ENCODE measurements around the gene NDST1. TPM values are rescaled to one million over a fixed set of nuclear protein-coding genes. Genes with fewer than 3 reads are reported as not detected.

The NDST1 gene
- total RNA-seq, 1 experiment from 2014 or later, result 69.9 TPM

DNA sequence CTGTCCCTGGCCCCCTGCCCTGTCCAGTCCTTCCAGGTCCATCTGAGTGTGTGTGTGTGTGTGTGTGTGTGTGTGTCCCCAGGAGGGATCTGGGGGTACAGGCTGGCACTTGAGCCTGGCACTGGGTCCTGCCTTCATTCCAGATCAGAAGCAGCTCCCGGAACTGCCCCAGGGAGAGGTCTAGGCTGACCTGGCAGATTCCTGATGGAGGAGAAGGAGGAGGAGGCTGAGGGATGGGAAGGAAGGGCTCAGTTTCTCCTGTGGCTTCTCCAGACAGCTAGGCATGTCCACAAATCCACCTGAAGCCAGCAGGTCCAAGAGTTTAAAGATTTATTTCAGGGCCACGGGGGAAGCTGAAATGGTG is 328 bp downstream of the NDST1 start (continued):
- TF ChIP-seq, protein P1, sequence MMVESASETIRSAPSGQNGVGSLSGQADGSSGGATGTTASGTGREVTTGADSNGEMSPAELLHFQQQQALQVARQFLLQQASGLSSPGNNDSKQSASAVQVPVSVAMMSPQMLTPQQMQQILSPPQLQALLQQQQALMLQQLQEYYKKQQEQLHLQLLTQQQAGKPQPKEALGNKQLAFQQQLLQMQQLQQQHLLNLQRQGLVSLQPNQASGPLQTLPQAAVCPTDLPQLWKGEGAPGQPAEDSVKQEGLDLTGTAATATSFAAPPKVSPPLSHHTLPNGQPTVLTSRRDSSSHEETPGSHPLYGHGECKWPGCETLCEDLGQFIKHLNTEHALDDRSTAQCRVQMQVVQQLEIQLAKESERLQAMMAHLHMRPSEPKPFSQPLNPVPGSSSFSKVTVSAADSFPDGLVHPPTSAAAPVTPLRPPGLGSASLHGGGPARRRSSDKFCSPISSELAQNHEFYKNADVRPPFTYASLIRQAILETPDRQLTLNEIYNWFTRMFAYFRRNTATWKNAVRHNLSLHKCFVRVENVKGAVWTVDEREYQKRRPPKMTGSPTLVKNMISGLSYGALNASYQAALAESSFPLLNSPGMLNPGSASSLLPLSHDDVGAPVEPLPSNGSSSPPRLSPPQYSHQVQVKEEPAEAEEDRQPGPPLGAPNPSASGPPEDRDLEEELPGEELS (CRISPR knock-in tag; IDR thresholded peaks at IDR 0.05), result no peak
- TF ChIP-seq NFE2L1 (CRISPR knock-in tag; IDR thresholded peaks at IDR 0.05) (no peak), FOXJ3 (CRISPR knock-in tag; IDR thresholded peaks at IDR 0.05; ENCODE audit: borderline replicate concordance) (no peak), KAT7 (CRISPR knock-in tag; IDR thresholded peaks at IDR 0.05; ENCODE audit: borderline replicate concordance) (no peak), GRHL2 (CRISPR knock-in tag; IDR thresholded peaks at IDR 0.05; ENCODE audit: insufficient replicate concordance, severe bottlenecking) (no peak)

DNA sequence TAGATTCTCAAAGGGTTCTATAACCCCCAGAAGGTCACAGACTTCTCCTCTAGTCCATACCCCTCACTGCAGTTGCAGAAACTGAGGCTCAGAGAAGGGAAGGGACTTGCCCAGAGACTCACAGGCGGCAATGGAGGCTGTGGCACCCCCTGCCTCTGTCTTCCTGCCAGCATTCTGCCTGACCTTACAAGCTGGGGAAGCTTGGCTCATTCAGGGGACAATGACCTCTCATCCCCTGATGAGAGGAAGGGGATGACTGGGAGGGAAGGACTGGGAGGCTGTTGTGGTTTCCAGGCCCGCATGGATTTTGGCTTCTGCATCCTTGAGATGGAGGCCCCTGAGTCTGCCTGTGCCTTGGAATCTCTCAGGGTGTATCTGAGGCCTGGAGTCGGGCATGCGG is 897 bp downstream of the NDST1 start:
- TF ChIP-seq, protein P2, sequence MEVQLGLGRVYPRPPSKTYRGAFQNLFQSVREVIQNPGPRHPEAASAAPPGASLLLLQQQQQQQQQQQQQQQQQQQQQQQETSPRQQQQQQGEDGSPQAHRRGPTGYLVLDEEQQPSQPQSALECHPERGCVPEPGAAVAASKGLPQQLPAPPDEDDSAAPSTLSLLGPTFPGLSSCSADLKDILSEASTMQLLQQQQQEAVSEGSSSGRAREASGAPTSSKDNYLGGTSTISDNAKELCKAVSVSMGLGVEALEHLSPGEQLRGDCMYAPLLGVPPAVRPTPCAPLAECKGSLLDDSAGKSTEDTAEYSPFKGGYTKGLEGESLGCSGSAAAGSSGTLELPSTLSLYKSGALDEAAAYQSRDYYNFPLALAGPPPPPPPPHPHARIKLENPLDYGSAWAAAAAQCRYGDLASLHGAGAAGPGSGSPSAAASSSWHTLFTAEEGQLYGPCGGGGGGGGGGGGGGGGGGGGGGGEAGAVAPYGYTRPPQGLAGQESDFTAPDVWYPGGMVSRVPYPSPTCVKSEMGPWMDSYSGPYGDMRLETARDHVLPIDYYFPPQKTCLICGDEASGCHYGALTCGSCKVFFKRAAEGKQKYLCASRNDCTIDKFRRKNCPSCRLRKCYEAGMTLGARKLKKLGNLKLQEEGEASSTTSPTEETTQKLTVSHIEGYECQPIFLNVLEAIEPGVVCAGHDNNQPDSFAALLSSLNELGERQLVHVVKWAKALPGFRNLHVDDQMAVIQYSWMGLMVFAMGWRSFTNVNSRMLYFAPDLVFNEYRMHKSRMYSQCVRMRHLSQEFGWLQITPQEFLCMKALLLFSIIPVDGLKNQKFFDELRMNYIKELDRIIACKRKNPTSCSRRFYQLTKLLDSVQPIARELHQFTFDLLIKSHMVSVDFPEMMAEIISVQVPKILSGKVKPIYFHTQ (CRISPR knock-in tag; IDR thresholded peaks at IDR 0.05), result no peak
- TF ChIP-seq, protein P3, sequence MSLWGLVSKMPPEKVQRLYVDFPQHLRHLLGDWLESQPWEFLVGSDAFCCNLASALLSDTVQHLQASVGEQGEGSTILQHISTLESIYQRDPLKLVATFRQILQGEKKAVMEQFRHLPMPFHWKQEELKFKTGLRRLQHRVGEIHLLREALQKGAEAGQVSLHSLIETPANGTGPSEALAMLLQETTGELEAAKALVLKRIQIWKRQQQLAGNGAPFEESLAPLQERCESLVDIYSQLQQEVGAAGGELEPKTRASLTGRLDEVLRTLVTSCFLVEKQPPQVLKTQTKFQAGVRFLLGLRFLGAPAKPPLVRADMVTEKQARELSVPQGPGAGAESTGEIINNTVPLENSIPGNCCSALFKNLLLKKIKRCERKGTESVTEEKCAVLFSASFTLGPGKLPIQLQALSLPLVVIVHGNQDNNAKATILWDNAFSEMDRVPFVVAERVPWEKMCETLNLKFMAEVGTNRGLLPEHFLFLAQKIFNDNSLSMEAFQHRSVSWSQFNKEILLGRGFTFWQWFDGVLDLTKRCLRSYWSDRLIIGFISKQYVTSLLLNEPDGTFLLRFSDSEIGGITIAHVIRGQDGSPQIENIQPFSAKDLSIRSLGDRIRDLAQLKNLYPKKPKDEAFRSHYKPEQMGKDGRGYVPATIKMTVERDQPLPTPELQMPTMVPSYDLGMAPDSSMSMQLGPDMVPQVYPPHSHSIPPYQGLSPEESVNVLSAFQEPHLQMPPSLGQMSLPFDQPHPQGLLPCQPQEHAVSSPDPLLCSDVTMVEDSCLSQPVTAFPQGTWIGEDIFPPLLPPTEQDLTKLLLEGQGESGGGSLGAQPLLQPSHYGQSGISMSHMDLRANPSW (CRISPR knock-in tag; conservative IDR thresholded peaks at IDR 0.05; ENCODE audit: low read depth), result no peak
- no peak for TF ChIP-seq NR3C1 (CRISPR knock-in tag; conservative IDR thresholded peaks at IDR 0.05; ENCODE audit: low read depth)
- TF ChIP-seq, protein P4, sequence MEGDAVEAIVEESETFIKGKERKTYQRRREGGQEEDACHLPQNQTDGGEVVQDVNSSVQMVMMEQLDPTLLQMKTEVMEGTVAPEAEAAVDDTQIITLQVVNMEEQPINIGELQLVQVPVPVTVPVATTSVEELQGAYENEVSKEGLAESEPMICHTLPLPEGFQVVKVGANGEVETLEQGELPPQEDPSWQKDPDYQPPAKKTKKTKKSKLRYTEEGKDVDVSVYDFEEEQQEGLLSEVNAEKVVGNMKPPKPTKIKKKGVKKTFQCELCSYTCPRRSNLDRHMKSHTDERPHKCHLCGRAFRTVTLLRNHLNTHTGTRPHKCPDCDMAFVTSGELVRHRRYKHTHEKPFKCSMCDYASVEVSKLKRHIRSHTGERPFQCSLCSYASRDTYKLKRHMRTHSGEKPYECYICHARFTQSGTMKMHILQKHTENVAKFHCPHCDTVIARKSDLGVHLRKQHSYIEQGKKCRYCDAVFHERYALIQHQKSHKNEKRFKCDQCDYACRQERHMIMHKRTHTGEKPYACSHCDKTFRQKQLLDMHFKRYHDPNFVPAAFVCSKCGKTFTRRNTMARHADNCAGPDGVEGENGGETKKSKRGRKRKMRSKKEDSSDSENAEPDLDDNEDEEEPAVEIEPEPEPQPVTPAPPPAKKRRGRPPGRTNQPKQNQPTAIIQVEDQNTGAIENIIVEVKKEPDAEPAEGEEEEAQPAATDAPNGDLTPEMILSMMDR (IDR thresholded peaks at IDR 0.05), result no peak
- TF ChIP-seq, protein P5, sequence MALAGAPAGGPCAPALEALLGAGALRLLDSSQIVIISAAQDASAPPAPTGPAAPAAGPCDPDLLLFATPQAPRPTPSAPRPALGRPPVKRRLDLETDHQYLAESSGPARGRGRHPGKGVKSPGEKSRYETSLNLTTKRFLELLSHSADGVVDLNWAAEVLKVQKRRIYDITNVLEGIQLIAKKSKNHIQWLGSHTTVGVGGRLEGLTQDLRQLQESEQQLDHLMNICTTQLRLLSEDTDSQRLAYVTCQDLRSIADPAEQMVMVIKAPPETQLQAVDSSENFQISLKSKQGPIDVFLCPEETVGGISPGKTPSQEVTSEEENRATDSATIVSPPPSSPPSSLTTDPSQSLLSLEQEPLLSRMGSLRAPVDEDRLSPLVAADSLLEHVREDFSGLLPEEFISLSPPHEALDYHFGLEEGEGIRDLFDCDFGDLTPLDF (CRISPR knock-in tag; IDR thresholded peaks at IDR 0.05), result no peak
- TF ChIP-seq TCF7 (CRISPR knock-in tag; IDR thresholded peaks at IDR 0.05; ENCODE audit: low read depth), result no peak
- TF ChIP-seq CBFB (CRISPR knock-in tag; IDR thresholded peaks at IDR 0.05; ENCODE audit: low read depth), result no peak
- TF ChIP-seq, protein P6, sequence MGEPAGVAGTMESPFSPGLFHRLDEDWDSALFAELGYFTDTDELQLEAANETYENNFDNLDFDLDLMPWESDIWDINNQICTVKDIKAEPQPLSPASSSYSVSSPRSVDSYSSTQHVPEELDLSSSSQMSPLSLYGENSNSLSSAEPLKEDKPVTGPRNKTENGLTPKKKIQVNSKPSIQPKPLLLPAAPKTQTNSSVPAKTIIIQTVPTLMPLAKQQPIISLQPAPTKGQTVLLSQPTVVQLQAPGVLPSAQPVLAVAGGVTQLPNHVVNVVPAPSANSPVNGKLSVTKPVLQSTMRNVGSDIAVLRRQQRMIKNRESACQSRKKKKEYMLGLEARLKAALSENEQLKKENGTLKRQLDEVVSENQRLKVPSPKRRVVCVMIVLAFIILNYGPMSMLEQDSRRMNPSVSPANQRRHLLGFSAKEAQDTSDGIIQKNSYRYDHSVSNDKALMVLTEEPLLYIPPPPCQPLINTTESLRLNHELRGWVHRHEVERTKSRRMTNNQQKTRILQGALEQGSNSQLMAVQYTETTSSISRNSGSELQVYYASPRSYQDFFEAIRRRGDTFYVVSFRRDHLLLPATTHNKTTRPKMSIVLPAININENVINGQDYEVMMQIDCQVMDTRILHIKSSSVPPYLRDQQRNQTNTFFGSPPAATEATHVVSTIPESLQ (CRISPR knock-in tag; IDR thresholded peaks at IDR 0.05), result no peak
- TF ChIP-seq, protein P7, sequence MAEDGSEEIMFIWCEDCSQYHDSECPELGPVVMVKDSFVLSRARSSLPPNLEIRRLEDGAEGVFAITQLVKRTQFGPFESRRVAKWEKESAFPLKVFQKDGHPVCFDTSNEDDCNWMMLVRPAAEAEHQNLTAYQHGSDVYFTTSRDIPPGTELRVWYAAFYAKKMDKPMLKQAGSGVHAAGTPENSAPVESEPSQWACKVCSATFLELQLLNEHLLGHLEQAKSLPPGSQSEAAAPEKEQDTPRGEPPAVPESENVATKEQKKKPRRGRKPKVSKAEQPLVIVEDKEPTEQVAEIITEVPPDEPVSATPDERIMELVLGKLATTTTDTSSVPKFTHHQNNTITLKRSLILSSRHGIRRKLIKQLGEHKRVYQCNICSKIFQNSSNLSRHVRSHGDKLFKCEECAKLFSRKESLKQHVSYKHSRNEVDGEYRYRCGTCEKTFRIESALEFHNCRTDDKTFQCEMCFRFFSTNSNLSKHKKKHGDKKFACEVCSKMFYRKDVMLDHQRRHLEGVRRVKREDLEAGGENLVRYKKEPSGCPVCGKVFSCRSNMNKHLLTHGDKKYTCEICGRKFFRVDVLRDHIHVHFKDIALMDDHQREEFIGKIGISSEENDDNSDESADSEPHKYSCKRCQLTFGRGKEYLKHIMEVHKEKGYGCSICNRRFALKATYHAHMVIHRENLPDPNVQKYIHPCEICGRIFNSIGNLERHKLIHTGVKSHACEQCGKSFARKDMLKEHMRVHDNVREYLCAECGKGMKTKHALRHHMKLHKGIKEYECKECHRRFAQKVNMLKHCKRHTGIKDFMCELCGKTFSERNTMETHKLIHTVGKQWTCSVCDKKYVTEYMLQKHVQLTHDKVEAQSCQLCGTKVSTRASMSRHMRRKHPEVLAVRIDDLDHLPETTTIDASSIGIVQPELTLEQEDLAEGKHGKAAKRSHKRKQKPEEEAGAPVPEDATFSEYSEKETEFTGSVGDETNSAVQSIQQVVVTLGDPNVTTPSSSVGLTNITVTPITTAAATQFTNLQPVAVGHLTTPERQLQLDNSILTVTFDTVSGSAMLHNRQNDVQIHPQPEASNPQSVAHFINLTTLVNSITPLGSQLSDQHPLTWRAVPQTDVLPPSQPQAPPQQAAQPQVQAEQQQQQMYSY (CRISPR knock-in tag; IDR thresholded peaks at IDR 0.05), result no peak
- Mint-ChIP-seq H3K27ac (peak overlapping the region; percentile 74; the same call in 1 of the 2 replicates), H3K27me3 (ENCODE audit: low read depth) (no peaks in the 10 kb centered on the region), H3K4me3 (no peak overlapping the region), H3K9me3 (no peaks in the 10 kb centered on the region), H3K36me3 (no peaks in the 10 kb centered on the region), H3K4me1 (peaks cover 52% of the 10 kb centered on the region)
- CTCF ChIA-PET, result interaction anchor here (0.7 to 1.0 kb wide), 2 partner anchors 11 to 19 kb away, joined by 3 to 4 read pairs; no protein-coding TSS in a partner anchor
- POLR2A ChIA-PET, result no interaction called here
- DNase-seq (ENCODE audit: low spot score), result no peak
- ATAC-seq, result 0 out of 2 replicates have a peak, but pooled peaks have one; percentile 5
